ENCODE measurements around the gene SPIN2A.

- no peak for TF ChIP-seq SP1 (IDR thresholded peaks at IDR 0.05)
- TF ChIP-seq SUZ12 (IDR thresholded peaks at IDR 0.05): no peak
- TF ChIP-seq TARDBP (IDR thresholded peaks at IDR 0.05): no peak
- no peak for TF ChIP-seq ELF4 (IDR thresholded peaks at IDR 0.05)
- no peak for TF ChIP-seq FOXM1 (IDR thresholded peaks at IDR 0.05; ENCODE audit: borderline replicate concordance)
- TF ChIP-seq BHLHE40 (IDR thresholded peaks at IDR 0.05; ENCODE audit: borderline replicate concordance): no peak
- TF ChIP-seq ARNT (IDR thresholded peaks at IDR 0.05): no peak
- TF ChIP-seq PKNOX1 (IDR thresholded peaks at IDR 0.05): no peak
- TF ChIP-seq L3MBTL2 (conservative IDR thresholded peaks at IDR 0.05): no peak
These were observed 41.4 kb upstream of the SPIN2A start for GRCh38 chrX:57178605-57179004.

Measured in HEK293T (cell line).